ENCODE measurements around the gene S100PBP.
"Not testable (repeated sequence)": the region's sequence is repeated elsewhere in the genome, so short reads cannot be mapped to it uniquely, and the experiment has no call there.

S100PBP gene

GRCh38 chr1:32900956-32901822 lies 83.7 kb downstream of the S100PBP start, which contains the start of gene TMEM54:
Gene TMEM54 (minus strand): TSS chr1:32901389. CDS start chr1:32901238, 151 bp downstream.
- H3K36me3 ChIP-seq (ENCODE audit: insufficient read depth, low read length): no peaks in the 10 kb centered on the region
- H3K4me1 ChIP-seq (ENCODE audit: insufficient read depth, low read length): peaks cover 2% of the 10 kb centered on the region
- H3K4me3 ChIP-seq (ENCODE audit: low read length): peak within 1 kb of the TSS; percentile 35
- no peaks in the 10 kb centered on the region for H3K9me3 ChIP-seq (ENCODE audit: low read length)
- H2AFZ ChIP-seq (ENCODE audit: low read depth, low read length): no peak within 1 kb of the TSS
- H3K27me3 ChIP-seq (ENCODE audit: insufficient read depth, low read length): peaks cover 53% of the 10 kb centered on the region

DNA sequence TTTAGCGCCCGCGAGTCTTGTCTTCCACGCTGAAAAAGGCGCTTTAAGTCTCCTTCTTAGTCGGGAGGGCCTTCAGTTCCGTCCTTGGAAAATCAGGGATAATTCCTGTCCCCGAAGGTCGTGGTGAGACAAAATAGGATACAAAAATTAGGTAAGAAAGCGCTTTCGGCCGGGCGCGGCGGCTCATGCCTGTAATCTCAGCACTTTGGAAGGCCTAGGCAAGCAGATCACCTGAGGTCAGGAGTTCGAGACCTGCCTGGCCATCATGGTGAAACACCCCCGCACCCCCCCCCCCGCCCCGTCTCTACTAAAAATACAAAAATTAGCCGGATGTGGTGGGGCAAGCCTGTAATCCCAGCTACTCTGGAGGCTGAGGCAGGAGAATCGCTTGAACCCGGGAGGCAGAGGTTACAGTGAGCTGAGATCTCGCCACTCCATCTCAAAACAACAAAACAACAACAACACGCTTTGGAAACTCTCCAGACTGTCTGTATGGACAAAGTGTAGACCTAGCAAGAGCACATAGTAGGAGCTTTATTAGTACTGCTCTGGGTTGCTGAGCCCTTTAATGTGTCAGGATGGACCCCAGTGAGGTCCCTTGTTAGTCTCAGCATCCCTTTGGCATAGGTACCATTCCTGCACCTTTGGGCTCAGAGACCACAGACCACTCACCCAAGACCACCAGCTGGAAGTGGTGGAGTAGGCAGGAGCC lies 84.5 kb downstream of the S100PBP start:
- no peaks in the 10 kb centered on the region for H3K9me3 ChIP-seq (ENCODE audit: low read length)
- peaks cover 51% of the 10 kb centered on the region for H3K27me3 ChIP-seq (ENCODE audit: insufficient read depth, low read length)
- no peaks in the 10 kb centered on the region for H3K36me3 ChIP-seq (ENCODE audit: insufficient read depth, low read length)
- H2AFZ ChIP-seq (ENCODE audit: low read depth, low read length): no peak overlapping the region
- peaks cover 2% of the 10 kb centered on the region for H3K4me1 ChIP-seq (ENCODE audit: insufficient read depth, low read length)
- peak overlapping the region; percentile 35 for H3K4me3 ChIP-seq (ENCODE audit: low read length)

DNA sequence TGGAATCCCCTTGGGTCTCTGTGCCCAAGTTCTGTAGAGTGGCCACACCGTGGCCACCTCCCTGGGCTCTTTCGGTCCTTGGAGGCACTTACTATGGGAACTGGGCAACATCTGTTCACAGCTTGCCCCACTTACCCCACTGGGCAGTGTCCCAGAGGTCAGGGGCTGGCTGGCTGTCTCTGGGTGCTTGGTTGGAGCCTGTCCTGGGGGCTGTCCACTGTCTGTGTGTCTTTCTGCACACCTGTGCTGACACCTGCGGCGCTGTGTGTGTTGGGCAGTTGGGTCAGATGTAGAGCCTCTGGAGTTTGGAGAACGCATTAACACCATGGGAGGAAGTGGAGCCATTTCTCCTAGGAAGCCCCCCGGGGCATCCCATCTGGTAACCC lies 85.1 kb downstream of the S100PBP start:
- H3K27me3 ChIP-seq (ENCODE audit: insufficient read depth, low read length): peaks cover 50% of the 10 kb centered on the region
- peaks cover 5% of the 10 kb centered on the region for H3K4me1 ChIP-seq (ENCODE audit: insufficient read depth, low read length)
- no peaks in the 10 kb centered on the region for H3K9me3 ChIP-seq (ENCODE audit: low read length)
- no peak overlapping the region for H2AFZ ChIP-seq (ENCODE audit: low read depth, low read length)
- H3K36me3 ChIP-seq (ENCODE audit: insufficient read depth, low read length): no peaks in the 10 kb centered on the region
- no peak overlapping the region for H3K4me3 ChIP-seq (ENCODE audit: low read length)

GRCh38 chr1:32903991-32904785 lies 86.7 kb downstream of the S100PBP start:
- Histone ChIP-seq H2AFZ (ENCODE audit: low read depth, low read length) (no peak overlapping the region), H3K27me3 (ENCODE audit: insufficient read depth, low read length) (peaks cover 38% of the 10 kb centered on the region), H3K36me3 (ENCODE audit: insufficient read depth, low read length) (no peaks in the 10 kb centered on the region), H3K9me3 (ENCODE audit: low read length) (no peaks in the 10 kb centered on the region), H3K4me3 (ENCODE audit: low read length) (no peak overlapping the region), H3K4me1 (ENCODE audit: insufficient read depth, low read length) (peaks cover 5% of the 10 kb centered on the region)

GRCh38 chr1:32904797-32905196 lies 87.3 kb downstream of the S100PBP start:
- H3K4me1 ChIP-seq (ENCODE audit: insufficient read depth, low read length): peaks cover 5% of the 10 kb centered on the region

DNA sequence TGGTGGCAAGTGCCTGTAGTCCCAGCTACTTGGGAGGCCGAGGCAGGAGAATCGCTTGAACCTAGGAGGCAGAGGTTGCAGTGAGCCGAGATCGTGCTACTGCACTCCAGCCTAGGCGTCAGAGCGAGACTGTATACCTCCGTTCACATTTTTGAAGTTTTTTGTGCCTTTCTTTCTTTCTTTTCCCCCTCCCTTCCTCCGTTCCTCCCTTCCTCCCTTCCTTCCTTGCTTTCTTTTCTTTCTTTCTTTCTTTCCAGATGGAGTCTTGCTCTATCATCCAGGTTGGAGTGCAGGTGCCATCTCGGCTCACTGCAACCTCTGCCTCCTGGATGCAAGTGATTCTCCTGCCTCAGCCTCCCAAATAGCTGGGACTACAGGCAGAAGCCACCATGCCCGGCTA lies 88.1 kb downstream of the S100PBP start:
- H3K4me3 ChIP-seq (ENCODE audit: low read length); H3K9me3 ChIP-seq (ENCODE audit: low read length); H3K4me1 ChIP-seq (ENCODE audit: insufficient read depth, low read length); H2AFZ ChIP-seq (ENCODE audit: low read depth, low read length); H3K36me3 ChIP-seq (ENCODE audit: insufficient read depth, low read length): not testable (repeated sequence)
- H3K27me3 ChIP-seq (ENCODE audit: insufficient read depth, low read length): peaks cover 27% of the 10 kb centered on the region

More at GRCh38 chr1:32904797-32905196, 87.3 kb downstream of the S100PBP start:
- Histone ChIP-seq H3K9me3 (ENCODE audit: low read length) (no peaks in the 10 kb centered on the region), H2AFZ (ENCODE audit: low read depth, low read length) (no peak overlapping the region), H3K36me3 (ENCODE audit: insufficient read depth, low read length) (no peaks in the 10 kb centered on the region), H3K4me3 (ENCODE audit: low read length) (no peak overlapping the region), H3K27me3 (ENCODE audit: insufficient read depth, low read length) (peaks cover 34% of the 10 kb centered on the region)

- Histone ChIP-seq H3K27me3 (ENCODE audit: insufficient read depth, low read length) (peaks cover 18% of the 10 kb centered on the region), H3K9me3 (ENCODE audit: low read length) (no peaks in the 10 kb centered on the region), H3K36me3 (ENCODE audit: insufficient read depth, low read length) (no peaks in the 10 kb centered on the region), H2AFZ (ENCODE audit: low read depth, low read length) (no peak overlapping the region), H3K4me3 (ENCODE audit: low read length) (no peak overlapping the region), H3K4me1 (ENCODE audit: insufficient read depth, low read length) (peaks cover 3% of the 10 kb centered on the region)
Observed at GRCh38 chr1:32906654-32907053, 89.2 kb downstream of the S100PBP start.

DNA sequence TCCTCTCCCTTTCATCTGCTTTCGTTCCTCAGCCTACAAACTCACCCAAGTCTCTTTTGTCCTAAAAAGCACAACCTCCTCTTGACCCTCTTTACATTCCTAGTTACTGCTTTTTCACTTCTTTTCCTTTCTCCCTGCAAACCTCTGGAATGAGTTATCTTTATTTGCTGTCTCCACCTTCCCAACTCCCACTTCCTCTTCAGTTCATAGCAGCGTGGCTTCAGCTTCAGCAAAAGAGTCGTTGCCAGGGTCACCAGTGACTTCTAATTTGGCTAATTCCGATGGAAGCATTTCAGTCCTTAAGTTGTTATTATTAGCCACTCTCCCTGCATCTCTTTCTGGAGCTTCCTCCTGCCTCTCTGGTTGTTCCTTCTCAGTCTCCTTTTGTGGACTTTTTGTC lies 90.0 kb downstream of the S100PBP start:
- no peak overlapping the region for H3K4me3 ChIP-seq (ENCODE audit: low read length)
- H3K9me3 ChIP-seq (ENCODE audit: low read length): no peaks in the 10 kb centered on the region
- H3K36me3 ChIP-seq (ENCODE audit: insufficient read depth, low read length): no peaks in the 10 kb centered on the region
- H2AFZ ChIP-seq (ENCODE audit: low read depth, low read length): no peak overlapping the region
- H3K27me3 ChIP-seq (ENCODE audit: insufficient read depth, low read length): peaks cover 12% of the 10 kb centered on the region
- peaks cover 3% of the 10 kb centered on the region for H3K4me1 ChIP-seq (ENCODE audit: insufficient read depth, low read length)
